Stimulated activated CD8-positive, alpha-beta memory T cell treated with anti-CD3 and anti-CD28 coated beads, Interleukin-7, amount 100 ng/mL, for 4 hours (primary cell): Measurements from ENCODE around the gene TSPAN33.

ENCODE experiments used
- DNase-seq, 2 donors: peaks; one replicate each; pipeline ENCODE4 v3.0.0-alpha.2; 2020; ENCODE audit warnings: low read depth in 2 of 2

TSPAN33 gene

DNA sequence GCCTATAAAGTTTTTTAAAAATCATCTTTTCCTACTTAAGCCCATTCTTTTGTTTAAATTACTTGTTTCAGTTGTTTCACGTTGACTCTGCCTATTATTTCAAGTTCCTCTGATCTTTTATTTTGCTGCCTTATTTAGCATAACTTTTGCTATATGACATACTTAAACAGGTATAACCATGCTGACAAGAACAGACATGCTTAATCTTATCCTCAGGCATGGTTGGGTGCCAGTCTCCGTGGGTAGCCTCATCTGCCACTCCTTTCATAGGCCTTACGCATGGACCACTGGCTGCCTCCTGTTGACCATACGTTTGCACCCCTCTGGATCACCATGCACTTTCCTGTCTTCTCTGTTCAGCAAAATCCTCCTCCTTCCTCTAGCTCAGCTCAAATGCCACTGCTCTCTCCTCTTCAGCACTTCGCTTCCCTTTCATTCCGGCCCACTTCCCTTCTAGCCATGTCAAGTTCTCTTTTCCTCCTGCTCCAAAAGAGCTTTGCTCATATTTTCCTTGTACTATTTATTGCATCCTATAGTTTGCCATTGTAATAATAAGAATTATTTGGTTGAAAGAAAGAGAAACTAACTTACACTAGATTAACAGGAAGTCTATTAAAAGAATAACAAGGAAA lies 10.0 kb upstream of the TSPAN33 start:
- DNase-seq: no peak

DNA sequence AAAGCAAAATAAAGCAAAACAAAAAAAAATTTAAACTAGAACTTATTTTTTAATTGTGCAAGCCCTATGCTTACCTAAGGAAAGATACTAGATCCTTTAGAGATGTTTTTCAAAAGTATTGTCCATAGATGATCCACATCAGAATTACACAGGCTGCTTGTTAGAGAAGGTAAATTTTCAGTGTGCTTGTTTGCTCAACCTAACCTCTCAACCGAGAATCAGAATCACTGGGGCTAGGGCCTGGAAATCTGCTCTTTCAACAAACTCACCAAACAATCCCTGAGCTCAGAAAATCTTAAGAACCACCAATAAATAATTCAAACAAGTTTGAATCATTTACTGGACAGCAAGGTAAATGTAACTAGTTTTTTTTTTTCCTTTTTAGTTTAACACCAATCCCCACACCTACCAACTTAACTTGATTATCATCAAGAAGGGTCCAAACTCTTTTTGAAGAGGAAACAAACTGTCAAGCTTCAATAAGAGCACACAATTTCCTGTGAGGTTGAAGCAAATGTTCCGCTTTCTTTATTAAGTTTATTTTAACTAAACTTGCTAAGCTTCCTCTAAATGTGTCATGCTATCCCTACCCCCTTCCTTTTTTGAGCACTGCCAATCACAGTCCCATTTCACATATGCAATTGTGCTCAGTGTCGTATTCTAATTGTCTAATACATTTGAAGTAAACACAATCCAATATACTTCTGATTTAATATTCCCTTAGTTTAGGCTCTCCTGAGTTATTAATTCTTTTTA lies 7.4 kb upstream of the TSPAN33 start:
- no peak for DNase-seq

DNA sequence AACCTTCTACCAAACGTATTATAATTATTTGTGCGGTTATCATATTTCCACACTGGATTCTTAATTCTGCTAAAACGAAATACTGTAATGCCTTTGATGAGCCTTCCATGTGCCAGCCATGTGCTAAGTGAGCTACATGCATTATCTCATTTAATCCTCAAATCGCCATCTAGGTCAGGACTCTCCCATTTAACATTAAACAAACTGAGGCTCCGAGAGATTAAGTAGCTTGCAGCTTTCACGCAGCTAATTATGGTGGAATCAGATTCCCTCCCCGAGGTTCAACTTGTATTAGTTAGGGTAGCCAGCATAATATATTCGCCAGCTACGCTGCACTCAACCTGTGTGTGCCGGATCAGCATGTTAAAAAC lies 798 bp upstream of the TSPAN33 start:
- no peak for DNase-seq

DNA sequence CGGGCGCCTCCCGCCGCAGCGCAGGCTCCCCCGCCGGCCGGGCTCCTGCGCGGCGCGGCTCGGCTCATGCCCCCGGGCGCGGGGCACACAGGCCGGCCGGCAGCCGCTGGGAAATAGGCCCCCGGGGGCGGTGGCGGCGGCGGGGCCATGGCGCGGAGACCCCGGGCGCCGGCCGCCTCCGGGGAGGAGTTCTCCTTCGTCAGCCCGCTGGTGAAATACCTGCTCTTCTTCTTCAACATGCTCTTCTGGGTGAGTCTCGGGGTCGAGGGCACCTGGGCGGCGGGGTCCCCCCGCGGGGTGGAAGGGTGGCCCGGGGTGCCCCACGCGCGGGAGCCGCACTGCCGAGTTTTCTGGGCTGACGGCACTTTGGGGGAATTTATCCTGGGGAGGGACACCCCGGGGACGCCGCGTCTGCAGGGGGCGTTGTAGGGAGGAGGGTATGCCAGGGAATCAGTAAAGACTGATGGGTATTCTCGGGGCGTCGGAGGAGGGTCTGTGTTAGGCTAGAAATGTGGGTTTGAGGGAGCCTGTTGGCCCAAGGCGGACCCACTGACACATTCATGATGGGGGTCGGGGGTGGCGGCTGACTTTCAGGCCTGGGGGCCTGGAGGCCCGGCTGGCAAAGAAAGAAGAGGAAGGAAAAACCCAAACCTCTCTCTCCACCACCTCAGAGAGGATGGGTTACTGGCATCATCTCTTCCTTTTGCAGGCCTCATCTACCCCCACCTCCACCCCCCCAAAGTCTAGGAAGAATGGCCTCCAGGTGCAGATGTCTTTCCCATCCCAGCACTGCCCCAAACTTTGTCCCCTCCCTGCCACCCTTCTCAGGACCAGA lies 544 bp downstream of the TSPAN33 start:
- no peak for DNase-seq

DNA sequence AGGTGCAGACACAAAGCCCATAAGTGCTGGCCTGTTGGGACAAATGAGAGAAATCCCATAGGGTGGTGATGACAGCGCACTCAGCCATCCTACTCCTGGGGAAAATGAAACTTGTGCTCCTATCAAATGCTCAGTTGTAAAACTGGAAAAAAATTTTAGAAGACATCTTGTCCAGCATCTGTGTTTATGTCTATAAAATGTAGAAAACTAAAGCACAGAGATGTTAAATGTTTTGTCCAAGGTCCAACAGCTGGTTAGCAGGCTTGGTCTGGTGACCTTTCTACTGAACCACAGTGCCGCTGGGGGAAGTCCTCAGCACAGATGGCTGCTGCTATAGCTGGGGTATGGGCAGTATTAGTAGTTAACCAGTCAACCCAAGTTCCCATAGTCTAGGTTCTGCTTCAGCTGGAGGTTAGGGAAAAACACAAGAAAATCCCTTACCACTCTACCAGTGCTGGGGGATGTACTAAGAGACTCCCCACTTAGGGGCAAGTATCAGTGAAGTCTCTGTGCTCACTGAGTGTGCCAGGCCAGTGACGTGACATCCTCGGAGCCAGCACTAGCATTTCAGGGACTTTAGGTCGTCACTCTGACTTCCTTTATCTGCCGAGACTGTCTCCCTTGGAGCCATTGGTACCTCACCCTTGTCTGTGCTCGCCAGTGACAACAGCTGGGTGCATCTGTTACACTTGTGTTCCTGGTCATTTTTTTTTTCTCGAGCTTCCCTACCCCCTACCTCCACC lies 1.9 kb downstream of the TSPAN33 start:
- no peak for DNase-seq

DNA sequence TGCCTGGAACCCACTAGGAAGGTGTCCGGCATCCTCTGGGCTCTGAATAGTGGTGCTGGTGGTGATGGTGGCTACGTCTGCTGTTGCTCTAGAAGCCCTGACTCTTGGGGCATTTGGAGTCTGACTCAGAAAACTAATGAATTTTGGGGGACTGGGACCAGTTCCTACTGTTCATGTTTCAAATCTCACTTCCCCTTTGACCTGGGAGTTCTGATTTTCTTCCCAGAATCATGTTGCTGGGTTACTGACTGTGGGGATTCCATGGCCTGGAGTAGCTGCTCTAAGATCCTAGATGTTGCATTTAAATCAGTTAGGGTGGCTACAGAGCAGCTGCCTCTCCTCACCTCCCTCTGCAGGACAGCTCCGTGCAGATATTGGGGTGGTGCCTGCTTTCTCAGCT lies 3.2 kb downstream of the TSPAN33 start:
- no peak for DNase-seq

DNA sequence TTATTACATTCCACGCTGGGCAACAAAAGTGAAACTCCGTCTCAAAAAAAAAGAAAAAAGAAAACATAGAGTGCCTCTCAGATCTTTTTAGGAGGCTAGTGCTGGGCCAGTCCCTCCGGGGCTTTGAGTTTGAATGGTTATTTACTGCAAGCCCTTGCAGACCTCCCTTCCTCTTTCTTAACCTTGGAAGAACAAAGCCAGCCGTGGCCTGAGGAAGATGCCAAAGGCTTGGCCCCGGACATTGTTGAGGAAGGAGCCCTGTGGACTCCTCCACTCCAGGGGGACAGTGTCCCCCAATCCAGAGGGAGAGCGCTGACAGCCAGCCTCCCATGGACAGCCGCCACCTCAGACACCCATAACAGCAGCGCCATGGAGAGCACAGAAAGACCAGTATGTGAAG lies 5.0 kb downstream of the TSPAN33 start:
- no peak for DNase-seq

DNA sequence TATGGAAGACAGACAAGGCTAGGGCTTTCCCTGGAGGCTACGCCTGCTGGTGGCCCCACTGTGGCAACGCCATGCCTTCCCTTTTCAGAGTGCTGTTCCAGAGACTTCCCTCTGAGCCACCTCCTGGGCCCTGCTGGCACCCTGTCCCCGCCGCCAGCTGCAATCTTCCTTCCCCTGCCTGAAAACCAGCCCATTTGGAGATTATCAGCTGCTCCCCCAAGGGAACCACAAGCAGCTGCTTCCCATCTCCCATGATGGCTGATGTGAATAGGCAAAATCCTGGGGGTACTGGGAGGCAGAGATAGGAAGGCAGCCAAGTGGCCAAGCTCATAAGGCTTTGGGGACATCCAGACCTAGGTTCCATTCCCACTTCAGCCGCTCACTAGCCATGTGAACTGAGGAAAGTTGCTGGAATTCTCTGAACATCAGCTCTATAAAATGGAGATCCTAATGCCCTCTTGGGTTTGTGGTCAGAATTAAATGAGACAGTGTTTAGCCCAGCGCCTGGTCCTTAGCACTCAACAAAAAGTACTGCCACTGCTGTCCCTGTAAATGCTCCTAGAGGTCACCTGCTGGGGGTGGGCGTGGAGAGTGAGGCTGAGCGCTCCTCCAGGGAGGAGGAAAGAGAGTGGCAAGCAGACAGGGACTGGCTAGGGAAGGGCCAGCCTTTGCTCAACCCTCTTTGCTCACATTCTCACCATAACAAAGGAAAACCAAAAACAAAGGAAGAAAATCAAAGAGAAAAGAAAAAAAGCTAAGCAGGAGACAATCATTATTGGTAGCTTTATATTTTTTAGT lies 5.9 kb downstream of the TSPAN33 start:
- DNase-seq: no peak

DNA sequence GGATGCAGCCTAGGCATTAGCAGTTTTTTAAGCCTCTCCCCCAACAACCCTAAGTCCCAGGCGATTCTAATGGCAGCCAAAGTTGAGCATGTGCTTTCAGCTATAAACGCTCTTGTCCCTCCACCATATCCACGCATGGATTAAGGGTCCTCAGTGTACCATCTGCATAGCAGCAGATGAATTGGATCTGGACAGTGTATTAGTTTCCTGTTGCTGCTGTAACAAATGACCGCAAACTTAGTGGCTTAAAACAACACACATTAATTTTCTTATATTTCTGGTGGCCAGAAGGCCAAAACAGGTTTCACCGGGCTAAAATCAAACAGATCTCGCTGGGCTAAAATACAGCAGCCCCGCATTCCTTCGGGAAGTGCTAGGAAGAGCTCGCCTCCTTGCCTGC lies 13.1 kb downstream of the TSPAN33 start:
- no peak for DNase-seq

DNA sequence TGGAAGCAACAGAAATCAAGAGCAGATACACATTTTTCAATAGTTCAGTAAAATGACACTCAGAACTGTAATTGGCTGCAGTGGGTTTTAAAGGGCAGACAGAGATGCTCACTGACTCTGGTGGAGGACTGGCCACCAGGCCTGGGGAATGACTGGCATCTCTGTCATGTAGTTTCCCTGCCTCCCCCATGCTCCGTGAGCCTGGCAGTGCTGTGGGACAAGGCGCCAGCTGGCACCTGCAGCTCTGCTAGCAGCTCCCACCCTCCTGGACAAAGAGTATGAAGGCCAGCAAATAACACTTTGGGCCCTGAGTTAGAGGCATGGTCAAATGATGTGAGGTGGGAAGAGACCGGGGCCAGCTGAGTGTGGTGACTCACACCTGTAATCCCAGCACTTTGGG lies 15.0 kb downstream of the TSPAN33 start:
- no peak for DNase-seq

DNA sequence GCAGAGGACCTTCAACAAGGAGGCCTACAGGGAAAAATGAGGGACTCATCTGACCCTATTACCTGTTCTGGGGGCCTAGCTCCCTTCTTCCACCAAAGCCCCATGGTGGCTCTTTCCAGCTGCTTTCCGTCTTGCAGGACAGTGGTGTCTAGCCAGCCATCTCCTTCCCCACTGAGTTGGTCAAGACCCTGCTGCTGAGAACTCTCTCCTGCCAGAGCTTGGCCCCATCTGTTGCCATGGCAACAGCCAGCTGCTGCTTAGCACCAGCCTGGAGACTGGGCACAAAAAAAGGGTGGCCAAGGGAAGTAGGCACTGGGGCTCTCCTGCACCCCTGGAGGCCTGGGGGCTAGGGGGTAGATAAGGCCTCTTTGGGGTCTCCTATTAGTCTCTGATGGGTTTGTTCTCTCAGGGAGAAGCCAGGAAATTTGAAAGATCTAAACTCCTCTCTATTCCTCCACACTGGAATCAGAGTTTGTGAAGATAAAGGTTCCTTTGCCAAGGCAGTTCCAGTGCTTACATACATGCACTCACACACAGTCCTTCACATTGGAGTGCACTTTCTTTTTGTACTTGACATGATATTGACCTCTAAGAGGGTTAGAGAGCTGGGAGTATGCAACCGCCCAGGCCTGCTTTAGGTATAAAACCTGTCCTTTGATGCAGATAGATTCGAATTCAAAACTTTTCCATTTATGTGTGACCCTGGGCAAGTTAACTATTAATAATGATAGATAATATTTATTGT lies 15.8 kb downstream of the TSPAN33 start:
- no peak for DNase-seq

DNA sequence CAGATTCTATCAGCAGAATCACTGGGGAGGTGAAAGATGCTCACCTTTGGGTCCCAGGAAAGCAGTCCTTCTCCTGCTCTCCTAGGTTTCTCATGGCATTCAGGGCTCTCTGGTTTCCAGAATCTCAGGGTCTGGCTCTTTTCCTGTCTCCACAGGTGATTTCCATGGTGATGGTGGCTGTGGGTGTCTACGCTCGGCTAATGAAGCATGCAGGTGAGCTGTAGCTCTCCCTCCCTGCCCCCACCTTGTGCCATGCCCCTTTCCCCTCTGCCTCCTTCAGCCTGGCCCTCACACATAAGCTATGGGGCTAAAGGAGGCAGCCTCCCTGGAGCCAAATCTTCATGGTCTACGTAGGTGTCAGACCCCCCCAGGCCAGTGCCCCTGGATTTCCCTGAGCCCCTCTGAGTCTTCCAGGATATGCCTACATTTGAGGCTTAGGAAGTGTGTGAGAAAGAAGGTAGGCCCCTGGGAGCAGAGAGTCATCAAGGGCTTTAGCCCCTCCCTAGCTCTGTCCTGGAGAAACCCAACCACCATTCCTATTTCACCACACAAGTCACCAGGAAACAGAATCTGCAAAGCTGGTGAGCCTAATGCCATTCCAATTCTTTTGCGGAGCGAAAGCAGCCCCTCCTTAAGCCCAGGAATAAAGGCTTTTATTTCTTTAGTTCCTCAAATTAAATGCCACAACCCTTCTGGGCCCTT lies 17.2 kb downstream of the TSPAN33 start:
- DNase-seq: no peak

DNA sequence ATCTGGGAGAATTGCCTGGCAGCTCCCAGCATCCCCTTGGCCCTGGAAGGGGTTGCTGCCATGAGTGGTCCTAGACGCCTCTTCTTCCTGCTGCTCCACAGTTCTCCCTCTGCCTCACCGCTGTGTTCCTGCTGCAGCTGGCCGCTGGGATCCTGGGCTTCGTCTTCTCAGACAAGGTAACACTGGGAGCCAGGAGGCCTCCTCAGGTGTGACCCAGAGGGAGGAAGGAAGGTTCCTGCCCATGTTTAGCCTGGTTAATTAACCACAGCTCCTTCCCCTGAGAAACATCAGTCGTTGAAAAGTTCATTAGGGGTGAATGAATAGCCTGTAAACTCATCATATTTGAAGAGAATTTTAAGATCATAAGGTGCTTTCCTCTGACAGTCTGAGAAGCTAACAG lies 18.2 kb downstream of the TSPAN33 start:
- DNase-seq: no peak

DNA sequence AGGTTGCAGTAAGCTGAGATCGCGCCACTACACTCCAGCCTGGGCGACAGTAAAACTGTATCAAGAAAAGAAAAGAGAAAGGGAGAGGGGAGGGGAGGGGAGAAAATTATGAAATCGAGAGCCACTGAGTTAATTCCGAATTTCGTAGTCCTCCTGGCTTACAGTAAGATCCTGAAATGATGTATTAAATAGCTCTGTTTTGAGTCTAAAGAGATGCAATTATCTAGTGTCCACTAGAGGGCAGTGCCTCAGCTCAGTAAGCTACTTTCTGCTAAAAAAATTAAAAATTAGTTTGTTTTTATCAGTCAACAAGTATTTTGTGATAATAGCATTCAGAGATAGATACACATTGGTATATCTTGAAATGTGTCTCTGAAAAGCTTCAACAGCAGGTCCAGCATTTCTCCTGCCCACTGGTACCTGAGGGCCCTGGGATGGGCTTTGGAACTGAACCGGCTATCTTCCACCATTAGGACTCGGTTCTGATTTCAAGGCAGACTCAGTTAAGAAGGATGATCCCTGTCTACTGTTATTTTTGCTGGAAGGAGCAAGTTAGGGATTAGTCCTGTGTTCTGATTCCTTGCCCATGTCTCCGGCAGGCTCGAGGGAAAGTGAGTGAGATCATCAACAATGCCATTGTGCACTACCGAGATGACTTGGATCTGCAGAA lies 19.5 kb downstream of the TSPAN33 start:
- no peak for DNase-seq

DNA sequence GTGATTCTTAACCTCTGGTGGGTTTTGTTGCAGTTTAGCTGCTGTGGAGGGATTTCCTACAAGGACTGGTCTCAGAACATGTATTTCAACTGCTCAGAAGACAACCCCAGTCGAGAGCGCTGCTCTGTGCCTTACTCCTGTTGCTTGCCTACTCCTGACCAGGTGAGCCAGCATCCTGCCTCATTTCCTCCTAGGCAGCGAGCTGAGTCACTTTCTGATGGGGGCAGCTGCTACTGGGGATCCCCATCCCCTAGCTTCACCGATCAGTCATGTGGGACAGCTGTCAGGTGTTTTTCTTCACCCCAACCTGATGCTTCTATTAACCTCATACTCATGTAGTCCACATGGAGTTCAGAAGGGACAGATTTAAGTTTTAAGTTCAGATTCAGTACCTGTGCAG lies 22.2 kb downstream of the TSPAN33 start:
- no peak for DNase-seq

DNA sequence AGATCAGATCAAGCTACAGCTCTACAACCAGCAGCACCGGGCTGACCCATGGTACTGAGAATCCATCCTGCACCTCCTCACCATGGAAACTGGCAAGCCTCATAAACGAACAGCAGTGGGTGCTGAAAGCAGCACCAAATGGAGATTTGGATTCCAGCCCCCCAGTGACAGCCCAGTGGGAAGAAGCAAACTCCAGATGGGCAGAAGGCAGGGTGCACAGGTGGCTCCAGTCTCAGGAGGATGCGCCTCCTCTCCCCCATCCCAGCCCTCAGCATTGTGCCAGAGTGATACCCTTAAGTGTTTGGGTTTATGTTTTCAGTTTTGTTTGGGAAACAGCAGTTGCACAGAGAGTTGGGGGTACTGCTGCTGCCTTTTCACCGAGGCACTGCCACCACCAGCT lies 23.3 kb downstream of the TSPAN33 start:
- no peak for DNase-seq

DNA sequence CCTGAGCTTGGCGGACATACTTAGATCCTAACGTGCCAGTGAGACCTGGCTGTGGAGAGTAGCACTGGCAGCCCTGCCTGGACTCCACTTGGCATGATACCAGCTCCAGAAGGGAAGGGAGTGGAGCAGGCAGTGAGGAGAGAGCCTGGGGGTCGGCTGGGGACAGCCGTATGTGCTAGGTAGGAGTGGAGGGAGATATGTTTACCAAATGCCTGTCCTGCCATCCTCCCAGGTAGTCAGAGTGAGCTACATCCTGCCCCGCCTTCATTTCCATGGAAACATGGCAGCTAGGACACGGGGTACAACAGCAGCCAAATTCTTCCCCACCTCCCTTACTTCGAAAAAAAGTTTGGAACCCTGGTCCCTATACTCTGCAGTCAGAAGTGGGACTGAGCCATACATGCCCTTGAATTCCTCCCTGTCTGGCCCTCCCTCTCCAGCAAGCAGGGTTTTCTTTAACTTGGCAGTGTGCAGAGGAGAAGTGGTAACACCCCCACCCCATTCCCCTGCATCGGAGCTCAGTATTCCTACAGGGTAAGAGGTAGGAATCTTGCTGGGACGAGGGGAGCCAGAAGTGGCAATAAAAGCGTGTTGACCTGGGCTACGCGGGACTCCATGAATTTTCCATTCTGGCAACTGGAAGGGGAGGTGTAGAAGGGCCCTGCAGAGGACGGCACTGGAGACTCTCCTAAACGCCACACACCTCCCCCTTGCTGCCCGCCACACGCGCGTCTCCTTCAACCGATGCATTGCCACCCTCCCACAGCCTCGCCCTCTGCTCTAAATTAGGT lies 23.9 kb downstream of the TSPAN33 start:
- no peak for DNase-seq

DNA sequence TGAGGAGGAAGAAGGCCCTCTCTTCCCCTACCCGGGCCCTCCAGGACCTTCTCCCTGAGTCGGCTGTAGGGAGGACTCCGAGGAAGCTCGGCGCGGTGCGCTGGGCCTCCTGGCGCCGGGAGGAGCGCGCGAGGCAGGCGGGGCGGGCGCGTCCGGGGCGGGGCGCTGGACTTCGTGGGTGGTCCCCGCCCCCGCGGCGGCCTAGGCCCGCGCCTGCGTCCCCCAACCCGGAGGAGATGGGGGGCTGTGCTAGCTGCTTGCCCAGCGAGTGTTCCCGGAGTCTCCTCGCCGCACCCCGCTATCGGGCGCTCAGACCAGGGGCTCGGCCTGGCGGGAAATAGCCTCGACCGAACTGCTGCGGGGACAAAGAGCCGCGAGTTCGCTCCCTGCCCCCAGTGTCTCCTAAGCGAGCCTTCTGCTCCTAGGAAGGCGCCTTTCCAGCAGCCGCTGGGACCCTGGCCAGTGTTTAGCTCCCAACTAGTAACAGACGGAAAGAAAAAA lies 24.7 kb downstream of the TSPAN33 start:
- DNase-seq: peak in 1 of 2 donors; percentile 38
